ENCODE data around the gene MAD1L1. TPM values are rescaled to one million over a fixed set of nuclear protein-coding genes. Genes with fewer than 3 reads are reported as not detected.

MAD1L1 gene
- total RNA-seq, 2 donors from 2014 or later = 59.1 to 61.4 TPM

GRCh38 chr7:1918881-1919525 lies 313.7 kb downstream of the MAD1L1 start:
- 93 to 94% methylated on average over 19 to 25 of the region's 25 CpGs for WGBS, 2 experiments (ENCODE audit: insufficient coverage in 1 of 2, insufficient read length in 1 of 2)
- H3K27ac ChIP-seq (ENCODE audit: low read depth, low read length) = no peak overlapping the region
- Mint-ChIP-seq H3K4me3 (no peak overlapping the region), H3K27me3 (ENCODE audit: insufficient read depth) (no peaks in the 10 kb centered on the region), H3K9me3 (no peaks in the 10 kb centered on the region), H3K4me1 (no peaks in the 10 kb centered on the region), H3K27ac (no peak overlapping the region), H3K36me3 (ENCODE audit: low read depth) (peaks cover 2% of the 10 kb centered on the region)
- no peak overlapping the region for H3K4me3 ChIP-seq (ENCODE audit: low read length)
- no peak for TF ChIP-seq CTCF (conservative IDR thresholded peaks at IDR 0.05)
- no peak for DNase-seq
- no peaks in the 10 kb centered on the region for H3K9me3 ChIP-seq (ENCODE audit: control insufficient read depth, low read length)
- no peak overlapping the region for H3K9ac ChIP-seq (ENCODE audit: extremely low read depth, low read length, poor library complexity, severe bottlenecking)
- no peaks in the 10 kb centered on the region for H3K4me1 ChIP-seq (ENCODE audit: control insufficient read depth, insufficient read depth, low read length)
- no peaks in the 10 kb centered on the region for H3K36me3 ChIP-seq (ENCODE audit: control insufficient read depth, insufficient read depth, low read length)
- no peaks in the 10 kb centered on the region for H3K27me3 ChIP-seq (ENCODE audit: control insufficient read depth, insufficient read depth, low read length, poor library complexity, severe bottlenecking)

DNA sequence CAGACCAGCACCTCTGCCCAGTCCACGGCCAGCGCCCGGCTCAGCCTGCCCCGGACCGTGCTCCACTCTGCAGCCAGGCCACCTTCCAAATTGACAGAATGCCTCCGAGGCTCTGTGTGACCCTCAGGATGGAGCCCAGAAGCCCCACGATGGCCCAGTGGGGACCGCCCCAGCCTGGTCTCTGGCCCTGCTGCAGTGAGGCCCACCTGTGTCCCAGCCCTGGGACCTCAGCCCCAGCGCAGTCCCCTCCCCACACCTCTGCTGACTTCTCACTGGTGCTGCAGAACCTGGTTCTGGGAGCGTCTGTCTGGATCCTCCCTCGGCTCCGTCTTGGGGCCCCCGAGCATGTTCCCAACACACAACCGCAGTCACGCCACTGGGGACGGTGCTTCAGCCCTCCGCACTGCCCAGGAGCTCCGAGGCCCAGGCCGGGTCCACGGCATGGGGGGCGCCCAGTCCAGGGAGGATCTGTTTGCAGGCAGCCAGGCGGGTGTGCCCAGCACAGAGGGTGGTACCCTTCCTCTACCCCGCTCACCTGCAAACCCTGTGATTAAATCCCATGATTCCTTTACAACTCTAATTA lies 314.6 kb downstream of the MAD1L1 start:
- Histone ChIP-seq H3K27me3 (ENCODE audit: control insufficient read depth, insufficient read depth, low read length, poor library complexity, severe bottlenecking) (no peaks in the 10 kb centered on the region), H3K4me3 (ENCODE audit: low read length) (no peak overlapping the region), H3K4me1 (ENCODE audit: control insufficient read depth, insufficient read depth, low read length) (no peaks in the 10 kb centered on the region), H3K9ac (ENCODE audit: extremely low read depth, low read length, poor library complexity, severe bottlenecking) (no peak overlapping the region), H3K9me3 (ENCODE audit: control insufficient read depth, low read length) (no peaks in the 10 kb centered on the region), H3K27ac (ENCODE audit: low read depth, low read length) (no peak overlapping the region), H3K36me3 (ENCODE audit: control insufficient read depth, insufficient read depth, low read length) (no peaks in the 10 kb centered on the region)
- H3K9me3 Mint-ChIP-seq = no peaks in the 10 kb centered on the region
- no peaks in the 10 kb centered on the region for H3K36me3 Mint-ChIP-seq (ENCODE audit: low read depth)
- H3K4me1 Mint-ChIP-seq = no peaks in the 10 kb centered on the region
- no peak for TF ChIP-seq CTCF (conservative IDR thresholded peaks at IDR 0.05)
- no peaks in the 10 kb centered on the region for H3K27me3 Mint-ChIP-seq (ENCODE audit: insufficient read depth)
- H3K27ac Mint-ChIP-seq = no peak overlapping the region
- 85 to 92% methylated on average over 17 to 23 of the region's 23 CpGs for WGBS, 2 experiments (ENCODE audit: insufficient coverage in 1 of 2, insufficient read length in 1 of 2)
- no peak for DNase-seq
- no peak overlapping the region for H3K4me3 Mint-ChIP-seq

GRCh38 chr7:1917221-1918062 lies 315.3 kb downstream of the MAD1L1 start:
- no peak overlapping the region for H3K27ac ChIP-seq (ENCODE audit: low read depth, low read length)
- no peaks in the 10 kb centered on the region for H3K27me3 ChIP-seq (ENCODE audit: control insufficient read depth, insufficient read depth, low read length, poor library complexity, severe bottlenecking)
- Mint-ChIP-seq H3K27me3 (ENCODE audit: insufficient read depth) (no peaks in the 10 kb centered on the region), H3K27ac (no peak overlapping the region), H3K36me3 (ENCODE audit: low read depth) (no peaks in the 10 kb centered on the region), H3K4me1 (no peaks in the 10 kb centered on the region), H3K4me3 (no peak overlapping the region), H3K9me3 (no peaks in the 10 kb centered on the region)
- no peaks in the 10 kb centered on the region for H3K9me3 ChIP-seq (ENCODE audit: control insufficient read depth, low read length)
- no peak for TF ChIP-seq CTCF (conservative IDR thresholded peaks at IDR 0.05)
- 94 to 100% methylated on average over 13 to 31 of the region's 31 CpGs for WGBS, 2 experiments (ENCODE audit: insufficient coverage in 1 of 2, insufficient read length in 1 of 2)
- no peaks in the 10 kb centered on the region for H3K4me1 ChIP-seq (ENCODE audit: control insufficient read depth, insufficient read depth, low read length)
- no peak overlapping the region for H3K4me3 ChIP-seq (ENCODE audit: low read length)
- no peaks in the 10 kb centered on the region for H3K36me3 ChIP-seq (ENCODE audit: control insufficient read depth, insufficient read depth, low read length)
- H3K9ac ChIP-seq (ENCODE audit: extremely low read depth, low read length, poor library complexity, severe bottlenecking) = no peak overlapping the region
- DNase-seq = no peak

Measured in endodermal cell (in vitro differentiated cells).